ENCODE data around the gene SIX5.

The SIX5 gene

DNA sequence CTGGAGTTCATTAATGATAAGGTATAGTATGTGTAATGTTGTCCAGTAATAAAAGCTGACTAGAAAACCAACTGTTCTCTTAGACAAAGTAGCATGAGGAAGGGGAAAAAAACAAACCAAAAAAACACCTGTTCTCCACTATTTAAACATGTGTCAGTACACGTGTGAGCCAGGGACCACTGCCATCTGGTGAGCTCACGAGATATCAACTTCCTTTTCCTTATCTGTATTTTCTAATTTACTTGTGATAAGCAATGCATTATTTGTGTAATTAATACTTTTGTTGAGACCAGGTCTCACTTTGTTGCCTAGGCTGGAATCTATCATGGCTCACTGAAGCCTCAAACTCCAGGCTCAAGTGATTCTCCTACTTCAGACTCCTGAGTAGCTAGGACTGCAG, 4.3 kb upstream of the SIX5 start:
- DNase-seq (ENCODE audit: low read depth in 2 of 2): no peak

DNA sequence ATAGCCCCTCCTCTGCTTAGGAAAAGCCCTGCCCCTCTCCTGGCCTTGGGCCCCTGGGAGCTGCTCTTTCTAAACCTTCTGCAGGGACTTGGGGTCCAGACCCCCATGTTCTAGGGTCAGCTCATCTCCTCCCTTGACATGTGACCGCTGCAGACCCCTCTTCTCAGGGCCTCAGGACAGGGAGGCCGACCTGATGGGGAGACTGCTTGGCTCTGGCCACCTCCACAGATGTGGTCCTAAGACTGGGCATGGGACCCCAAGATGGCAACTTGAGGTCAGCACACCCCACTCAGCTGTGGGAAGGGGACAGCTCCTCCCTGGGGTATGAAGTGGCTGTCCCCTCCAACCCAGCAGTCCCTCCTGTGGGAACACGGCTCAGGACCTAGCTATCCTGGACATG, 3.9 kb upstream of the SIX5 start:
- DNase-seq (ENCODE audit: low read depth in 2 of 2): no peak

DNA sequence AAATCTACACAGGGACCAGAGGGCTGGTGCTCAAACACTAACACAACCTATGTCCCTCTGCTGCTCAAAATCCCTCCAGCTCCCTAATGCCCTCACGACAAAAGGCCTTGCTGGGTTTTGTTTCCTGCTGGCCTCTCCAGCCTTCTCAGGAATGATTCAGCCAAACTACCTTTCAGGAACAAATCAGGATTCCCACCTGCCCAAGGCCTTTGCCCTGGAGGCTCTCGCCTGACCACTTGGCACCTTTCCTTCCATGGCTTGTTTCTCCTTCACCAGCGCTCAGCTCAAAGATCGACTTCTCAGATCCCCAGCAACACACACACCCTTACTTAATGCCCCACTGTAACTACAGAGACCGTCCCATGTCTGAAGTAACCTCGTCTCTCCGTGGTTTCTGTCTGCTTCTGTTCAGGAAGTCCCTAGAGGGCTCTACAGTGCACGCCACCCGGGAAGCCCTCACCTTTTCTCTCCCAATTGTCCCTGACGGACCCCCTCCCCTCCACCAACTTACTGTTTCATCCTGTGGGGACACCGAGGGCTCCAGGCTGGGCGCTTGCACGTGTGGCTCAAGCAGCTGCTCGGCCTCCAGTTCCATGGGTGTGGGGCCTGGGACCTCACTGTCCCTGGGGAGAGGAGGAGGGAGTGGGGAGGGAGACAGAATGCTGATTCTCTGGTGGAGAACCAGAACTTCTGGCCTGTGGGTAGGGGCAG, 3.2 kb upstream of the SIX5 start:
- DNase-seq (ENCODE audit: low read depth in 2 of 2): no peak

DNA sequence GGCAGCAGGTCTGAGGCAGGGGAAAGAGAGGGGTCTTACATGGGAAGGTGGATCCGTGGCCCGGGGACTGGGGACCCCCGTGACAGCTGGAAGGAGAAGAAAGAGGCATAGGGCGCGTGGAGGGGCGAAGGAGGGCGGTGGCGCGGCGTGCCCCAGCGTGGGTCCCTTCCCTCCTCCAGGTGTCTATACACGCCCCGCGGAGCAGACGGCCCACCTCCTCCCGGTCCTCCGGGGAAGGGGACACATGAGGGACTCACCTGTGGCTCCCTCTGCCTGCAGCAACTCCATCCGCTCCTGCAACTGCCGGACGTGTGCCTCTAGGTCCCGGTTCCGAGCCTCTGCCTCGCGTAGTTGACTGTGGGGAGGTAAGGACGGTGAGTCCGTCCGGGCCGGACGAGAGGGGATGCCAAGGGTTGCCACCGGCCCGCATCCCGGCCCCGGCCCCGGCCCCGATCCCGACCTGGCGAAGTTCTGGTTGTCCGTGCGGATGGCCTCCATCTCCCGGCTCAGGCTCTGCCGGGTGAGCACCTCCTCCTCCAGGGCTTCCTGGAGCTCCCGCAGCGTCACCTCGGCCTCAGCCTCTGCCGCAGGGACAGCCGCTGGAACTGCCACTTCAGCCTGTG, 2.4 kb upstream of the SIX5 start:
- DNase-seq (ENCODE audit: low read depth in 2 of 2): no peak

DNA sequence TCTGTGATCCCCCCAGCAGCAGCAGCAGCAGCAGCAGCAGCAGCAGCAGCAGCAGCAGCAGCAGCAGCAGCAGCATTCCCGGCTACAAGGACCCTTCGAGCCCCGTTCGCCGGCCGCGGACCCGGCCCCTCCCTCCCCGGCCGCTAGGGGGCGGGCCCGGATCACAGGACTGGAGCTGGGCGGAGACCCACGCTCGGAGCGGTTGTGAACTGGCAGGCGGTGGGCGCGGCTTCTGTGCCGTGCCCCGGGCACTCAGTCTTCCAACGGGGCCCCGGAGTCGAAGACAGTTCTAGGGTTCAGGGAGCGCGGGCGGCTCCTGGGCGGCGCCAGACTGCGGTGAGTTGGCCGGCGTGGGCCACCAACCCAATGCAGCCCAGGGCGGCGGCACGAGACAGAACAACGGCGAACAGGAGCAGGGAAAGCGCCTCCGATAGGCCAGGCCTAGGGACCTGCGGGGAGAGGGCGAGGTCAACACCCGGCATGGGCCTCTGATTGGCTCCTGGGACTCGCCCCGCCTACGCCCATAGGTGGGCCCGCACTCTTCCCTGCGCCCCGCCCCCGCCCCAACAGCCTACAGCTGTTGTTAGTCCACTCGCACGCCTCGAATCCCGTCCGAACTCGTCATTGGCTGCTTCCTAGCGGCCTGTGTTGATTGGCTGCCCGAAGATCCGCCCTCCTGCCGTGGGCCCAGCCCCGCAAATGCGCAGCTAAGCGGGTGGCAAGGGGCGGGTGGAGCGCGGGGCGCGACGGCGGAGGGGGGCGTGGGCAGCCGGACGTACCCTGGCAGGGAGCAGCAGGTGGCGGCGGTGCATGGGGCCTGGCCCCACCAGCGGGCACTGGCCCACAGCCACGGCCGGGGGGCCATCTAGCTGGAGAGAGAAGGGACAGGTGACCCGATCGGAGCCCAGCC, 1.4 kb upstream of the SIX5 start:
- peak; percentile 92 to 94 for DNase-seq (ENCODE audit: low read depth in 2 of 2)

DNA sequence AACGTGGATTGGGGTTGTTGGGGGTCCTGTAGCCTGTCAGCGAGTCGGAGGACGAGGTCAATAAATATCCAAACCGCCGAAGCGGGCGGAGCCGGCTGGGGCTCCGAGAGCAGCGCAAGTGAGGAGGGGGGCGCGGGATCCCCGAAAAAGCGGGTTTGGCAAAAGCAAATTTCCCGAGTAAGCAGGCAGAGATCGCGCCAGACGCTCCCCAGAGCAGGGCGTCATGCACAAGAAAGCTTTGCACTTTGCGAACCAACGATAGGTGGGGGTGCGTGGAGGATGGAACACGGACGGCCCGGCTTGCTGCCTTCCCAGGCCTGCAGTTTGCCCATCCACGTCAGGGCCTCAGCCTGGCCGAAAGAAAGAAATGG, 754 bp upstream of the SIX5 start:
- DNase-seq (ENCODE audit: low read depth in 2 of 2): no peak

DNA sequence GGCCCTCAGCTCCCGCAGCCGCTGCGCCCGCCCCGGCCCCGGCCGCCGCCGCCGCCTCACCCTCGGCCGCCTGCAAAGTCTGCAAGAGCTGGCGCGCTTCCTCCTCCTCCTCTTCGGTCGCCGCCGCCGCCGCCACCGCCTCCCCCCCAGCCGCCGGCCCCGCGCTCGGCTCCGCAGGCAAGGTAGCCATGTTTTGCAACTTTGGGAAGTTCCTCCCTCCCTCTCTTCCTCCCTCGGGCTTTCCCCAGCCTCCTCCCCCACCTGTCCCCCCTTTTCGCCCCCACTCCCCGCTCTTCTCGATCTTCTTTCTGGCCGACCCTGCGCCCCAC, 433 bp downstream of the SIX5 start:
- no peak for DNase-seq (ENCODE audit: low read depth in 2 of 2)

DNA sequence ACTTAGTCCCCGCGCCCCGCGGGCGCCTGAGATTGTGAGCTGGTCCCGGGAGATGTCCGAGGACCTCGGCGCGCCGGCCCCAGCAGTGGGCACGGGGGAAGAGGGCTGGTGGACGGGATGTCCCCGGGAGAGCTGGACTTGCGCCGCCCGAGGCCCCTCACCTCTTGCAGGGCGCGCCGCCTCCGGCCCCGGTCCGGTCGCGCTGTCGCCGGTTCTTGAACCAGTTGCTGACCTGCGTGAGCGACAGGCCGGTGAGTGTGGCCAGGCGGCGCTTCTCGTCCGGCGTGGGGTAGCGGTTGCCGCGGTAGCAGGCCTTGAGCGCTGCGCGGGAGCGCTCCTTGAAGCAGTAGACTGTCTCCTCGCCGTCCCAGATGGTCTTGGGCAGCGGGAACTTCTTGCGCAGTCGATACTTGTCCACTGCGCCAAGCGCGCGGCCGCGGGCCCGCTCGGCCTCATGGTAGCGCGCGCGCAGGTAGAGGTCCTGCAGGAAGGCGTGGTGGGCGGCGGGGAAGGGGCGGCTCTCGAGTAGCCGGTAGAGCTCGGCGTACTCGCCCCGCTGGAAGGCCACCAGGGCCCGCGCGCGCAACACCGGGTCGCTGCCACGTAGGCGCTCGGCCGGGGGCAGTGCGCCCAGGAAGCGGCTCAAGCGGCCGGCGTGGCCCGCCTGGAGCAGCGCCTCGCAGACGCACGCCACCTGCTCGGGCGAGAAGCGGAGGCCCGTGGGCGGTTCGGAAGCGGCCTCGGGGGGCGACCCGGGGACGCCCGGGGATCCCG, 984 bp downstream of the SIX5 start:
- no peak for DNase-seq (ENCODE audit: low read depth in 2 of 2)

DNA sequence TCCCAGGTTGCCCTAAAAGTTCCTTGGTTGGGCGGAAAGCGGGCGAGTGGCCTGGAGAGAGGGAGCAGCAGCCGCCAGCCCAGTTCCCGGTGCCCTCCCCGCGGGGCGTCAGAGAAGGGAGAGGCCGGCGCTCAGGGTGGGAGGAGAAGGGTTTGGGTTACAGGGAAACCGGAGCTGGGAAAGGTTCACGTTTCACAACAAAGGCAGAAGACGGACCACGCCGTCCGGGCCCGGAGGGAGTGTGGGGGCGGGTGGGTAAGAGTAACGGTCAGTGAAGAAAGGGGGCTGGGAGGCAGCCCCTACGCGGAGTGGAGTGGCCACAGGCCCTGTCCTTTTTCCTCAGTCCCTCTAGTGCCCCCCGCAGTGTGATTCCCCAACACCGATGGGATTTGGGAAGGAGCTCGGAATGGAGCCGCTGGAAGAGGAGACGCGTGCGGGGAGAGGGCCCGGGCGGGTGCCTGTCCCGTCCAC, 1.6 kb downstream of the SIX5 start:
- DNase-seq (ENCODE audit: low read depth in 2 of 2): peak in 1 of 2 experiments; percentile 43

DNA sequence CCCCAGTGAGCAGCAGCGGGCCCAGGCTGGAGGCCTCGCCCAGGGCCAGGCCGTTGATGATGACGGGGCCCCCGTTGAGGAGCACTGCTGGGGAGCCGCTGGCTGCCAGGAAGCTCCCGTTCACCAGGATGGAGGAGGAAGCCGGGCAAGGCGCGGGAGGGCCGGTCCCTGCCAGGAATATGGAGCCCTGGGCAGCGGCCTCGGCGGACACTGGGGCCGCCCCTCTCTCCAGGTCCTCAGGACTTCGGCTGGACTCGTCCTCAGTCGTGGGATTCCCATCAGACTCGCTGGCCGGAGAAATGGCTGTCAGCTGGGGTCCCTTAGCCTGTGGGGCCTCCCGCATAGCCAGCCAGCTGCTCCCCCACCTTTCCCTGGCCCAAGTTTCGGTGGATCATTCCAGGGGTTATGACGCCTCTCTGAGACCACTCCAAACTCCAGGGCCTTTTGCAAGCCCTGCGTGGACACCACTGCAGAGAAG, 2.1 kb downstream of the SIX5 start:
- no peak for DNase-seq (ENCODE audit: low read depth in 2 of 2)

DNA sequence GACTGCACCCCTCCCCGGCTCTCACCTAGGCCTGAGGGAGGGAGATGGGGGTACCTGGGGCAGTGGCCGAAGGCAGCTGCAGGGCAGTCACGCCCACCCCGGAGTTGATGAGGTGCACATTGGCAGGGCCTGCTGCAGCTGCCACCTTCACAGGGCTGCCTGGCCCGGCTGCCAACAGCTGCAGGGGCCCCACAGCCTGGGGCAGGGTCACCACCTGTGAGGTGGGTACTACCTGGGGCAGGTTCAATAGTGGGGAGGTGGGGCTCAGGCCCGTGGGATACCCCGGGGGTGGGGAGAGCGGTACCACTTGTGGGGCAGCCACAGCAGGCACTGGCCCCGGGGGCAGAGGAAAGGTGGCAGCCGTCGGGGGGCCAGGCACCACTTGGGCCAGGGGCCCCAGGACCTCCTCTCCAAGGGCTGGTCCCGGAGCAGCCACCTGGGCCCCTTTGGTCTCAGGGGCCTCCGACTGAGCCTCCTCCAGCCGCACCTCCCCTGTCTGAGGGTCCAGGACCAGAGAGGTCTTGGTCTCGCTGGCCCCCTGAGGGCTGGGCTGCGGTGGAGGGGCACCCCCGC, 2.7 kb downstream of the SIX5 start:
- DNase-seq (ENCODE audit: low read depth in 2 of 2): no peak

DNA sequence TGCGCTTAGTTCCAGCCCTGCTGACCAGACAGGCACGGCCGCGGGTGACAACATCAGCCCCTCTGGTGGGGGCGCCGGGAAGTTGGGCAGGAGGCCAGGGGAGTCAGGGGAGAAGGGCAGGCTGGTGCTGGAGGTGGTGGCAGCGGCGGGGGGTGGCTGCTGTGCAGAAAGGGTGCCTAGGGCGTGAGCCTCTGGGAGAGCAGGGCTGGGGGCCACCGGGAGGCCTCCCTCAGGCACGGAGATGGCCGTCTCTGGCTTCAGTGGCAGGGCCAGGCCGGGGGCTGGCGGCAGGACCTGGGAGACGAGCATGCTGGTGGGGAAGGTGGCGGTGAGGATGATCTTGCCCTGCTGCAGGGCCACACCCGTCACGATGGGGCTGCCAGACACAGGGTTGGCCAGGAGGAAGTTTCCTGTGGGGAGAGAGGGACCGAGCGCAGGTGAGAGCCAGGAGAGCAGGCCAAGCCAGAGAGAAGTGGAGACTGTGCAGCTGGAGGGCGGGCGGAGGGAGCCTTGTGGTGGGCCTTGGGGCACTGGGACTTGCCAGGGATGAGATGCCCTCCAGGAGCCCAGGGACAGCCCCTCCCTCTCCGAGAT, 3.3 kb downstream of the SIX5 start:
- DNase-seq (ENCODE audit: low read depth in 2 of 2): no peak

DNA sequence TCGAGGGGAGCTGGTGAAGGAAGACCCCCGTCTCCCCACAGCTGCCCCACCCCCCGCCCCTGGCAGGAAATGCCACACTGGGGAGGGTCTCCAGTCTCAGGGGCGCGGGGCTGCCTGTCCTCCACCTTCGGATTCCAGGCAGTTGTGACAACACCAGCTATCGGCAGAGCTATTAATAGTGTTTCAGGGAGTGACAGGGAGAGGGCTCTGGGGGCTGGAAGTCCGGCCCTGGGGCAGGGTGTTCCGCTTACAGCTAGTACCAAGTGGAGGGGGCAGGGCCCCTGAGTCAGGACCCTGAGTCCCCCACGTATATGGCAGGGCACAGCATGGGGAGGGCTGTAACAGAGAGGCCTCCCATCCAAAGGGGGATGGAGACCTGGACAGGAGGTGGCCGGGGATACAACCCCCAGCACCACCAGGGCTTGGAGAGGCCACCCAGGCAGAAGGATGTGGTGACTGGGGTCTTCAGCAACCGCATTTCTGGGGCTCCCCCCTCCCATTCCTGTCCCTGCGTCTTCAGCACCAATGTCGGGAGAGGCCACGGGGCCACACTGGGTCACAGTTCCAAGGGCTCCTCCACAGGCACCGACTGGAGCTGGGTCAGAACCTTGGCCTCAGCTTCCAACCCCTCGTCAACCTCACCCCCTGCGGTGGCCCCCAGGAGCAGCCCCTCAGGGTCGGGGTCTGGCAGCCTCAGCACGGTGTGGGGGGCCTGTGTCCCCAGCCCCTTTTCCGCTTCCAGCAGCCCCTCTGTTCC, 3.9 kb downstream of the SIX5 start:
- DNase-seq (ENCODE audit: low read depth in 2 of 2): no peak

DNA sequence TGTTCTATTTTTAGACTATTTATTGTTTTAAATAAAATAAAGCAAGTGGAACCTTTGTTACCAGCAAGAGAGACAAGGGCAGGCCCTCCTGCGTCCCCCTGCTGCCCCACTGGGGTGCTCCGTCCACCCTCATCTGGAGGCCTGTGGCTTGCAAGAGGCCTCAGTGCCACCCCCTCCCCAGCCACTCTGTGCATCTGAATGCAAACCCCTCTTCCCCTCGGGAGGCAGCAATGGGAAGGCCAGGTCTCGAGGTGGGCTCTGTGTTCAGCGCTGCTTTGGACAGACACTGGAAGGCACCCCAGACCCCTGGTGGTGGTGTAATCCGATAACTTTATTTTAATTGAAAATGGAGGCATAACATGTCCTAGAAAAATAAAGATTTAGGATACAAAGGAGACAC, 4.6 kb downstream of the SIX5 start:
- no peak for DNase-seq (ENCODE audit: low read depth in 2 of 2)

DNA sequence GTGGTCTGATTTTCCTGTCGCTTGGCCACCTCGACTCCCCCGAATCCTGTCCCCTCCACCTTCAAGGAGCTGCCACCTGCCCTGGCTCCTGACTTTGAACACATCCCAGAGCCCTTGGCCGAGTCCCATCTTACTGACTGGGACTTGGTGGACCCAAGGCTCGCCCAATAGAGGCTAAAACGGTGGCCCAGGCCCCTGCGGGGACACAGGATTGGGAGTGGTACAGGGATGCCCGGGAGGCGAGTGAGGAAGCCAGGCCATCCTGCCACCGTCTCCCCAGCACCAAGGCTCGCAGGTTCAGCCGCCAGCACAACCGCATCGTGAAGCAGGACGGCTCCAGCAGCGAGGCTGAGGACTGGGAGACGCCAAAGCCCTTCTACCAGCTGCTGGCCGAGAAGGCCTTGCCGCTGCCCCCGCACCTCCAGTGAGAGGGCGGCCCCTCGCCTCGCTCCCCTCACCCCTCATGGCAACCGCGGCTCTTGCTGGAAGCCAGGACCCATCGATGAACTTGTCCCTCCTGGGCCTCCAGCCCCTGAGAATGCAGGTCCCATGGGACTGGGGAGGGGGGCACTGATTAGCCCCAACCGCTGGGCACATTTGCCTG, 5.3 kb downstream of the SIX5 start:
- no peak for DNase-seq (ENCODE audit: low read depth in 2 of 2)

DNA sequence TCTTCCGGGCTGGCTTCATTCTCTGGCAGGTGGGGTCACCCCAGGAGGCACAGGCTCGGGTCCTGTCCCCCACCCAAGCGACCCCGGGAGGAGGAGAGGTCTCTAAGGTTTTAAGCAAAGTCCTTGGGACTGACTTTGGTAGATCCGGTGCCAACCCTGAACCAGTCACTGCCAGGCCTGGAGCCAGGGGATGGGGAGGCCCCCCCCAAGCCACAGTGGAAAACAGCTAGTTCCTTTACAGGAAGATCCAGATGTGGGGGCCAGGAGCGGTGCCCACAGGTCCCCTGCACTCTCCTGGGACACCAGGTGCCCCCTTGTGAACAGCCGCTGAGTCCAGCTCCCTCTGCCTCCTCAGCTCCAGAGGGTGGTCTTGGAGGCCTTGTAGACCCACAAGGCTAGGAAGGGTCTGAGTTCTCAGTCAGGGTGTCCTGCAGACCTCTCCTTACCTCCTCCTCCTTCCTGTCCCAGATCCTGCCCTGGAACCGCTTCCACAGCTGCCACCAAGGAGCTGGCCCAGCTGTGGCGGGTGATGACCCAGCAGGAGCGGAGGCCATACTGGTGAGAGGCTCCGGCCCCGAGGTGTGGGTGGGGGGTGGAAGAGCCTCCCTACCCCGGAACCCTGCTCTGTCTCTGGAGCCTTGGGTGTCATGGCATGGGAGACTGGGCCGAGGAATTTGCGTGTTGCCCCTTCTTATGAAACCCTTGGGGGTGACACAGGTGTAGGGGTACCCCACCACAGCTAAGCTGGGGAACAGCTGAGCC, 6.0 kb downstream of the SIX5 start:
- DNase-seq (ENCODE audit: low read depth in 2 of 2): no peak

DNA sequence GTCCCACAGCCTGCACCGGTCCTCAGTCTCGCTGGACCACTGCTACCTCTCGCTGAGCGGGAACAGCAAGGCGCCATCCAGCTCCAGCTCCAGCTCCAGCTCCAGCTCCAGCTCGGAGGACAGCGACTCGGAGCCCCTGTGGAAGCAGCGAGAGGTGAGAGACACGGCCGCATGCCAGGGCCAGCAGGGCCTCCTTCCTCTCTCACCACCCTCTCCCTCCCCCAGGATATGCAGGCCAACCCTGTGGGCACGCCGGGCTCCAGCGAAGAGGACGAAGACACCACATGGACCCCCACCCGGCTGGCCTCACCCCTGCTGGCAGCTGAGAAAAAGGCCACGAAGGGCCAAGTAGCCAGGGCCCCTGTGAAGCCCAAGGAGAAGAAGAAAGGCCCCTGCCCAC, 7.3 kb downstream of the SIX5 start:
- no peak for DNase-seq (ENCODE audit: low read depth in 2 of 2)

DNA sequence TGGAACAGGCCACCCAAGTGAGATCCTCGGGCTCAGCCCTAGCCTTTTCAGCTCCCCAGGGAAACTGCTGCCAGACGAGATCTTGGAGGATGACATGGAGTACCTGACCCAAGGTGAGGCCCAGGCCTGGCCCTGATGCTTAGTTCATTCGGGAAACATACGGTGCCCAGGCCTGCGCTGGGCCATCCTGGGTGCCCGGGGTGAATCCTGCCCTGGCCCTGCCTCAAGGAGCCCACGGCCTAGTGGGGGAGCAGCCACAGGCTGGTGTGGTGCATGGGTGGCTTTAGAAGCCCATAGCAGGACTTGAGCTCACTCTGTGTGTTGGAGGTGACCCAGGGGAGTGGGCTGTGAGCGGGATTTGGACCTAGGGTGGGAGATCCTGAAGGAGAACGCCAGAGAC, 10.1 kb downstream of the SIX5 start:
- DNase-seq (ENCODE audit: low read depth in 2 of 2): no peak

DNA sequence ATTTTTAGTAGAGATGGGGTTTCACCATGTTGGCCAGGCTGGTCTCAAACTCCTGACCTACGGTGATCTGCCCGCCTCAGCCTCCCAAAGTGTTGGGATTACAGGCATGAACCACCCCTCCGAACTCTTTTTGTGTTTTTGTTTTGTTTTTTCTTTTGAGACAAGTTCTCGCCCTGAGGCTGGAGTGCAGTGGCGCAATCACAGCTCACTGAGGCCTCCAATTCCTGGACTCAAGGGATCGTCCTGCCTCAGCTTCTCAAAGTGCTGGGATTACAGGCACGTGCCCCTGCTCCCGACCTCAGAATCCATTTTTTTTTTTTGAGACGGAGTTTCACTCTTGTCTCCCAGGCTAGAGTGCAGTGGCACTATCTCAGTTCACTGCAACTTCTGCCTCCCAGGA, 11.4 kb downstream of the SIX5 start:
- no peak for DNase-seq (ENCODE audit: low read depth in 2 of 2)

All from fibroblast of skin of left biceps (primary cell).